ENCODE measurements around the gene TINAG.

- no peak for TF ChIP-seq ZNF274 (IDR thresholded peaks at IDR 0.05; ENCODE audit: low read depth, low read length)
- no peak for TF ChIP-seq YY1 (IDR thresholded peaks at IDR 0.05; ENCODE audit: insufficient read depth, insufficient read length)
Measured at GRCh38 chr6:54353975-54354374, 45.7 kb downstream of the TINAG start.
